ENCODE data around the gene TCOF1.

Gene TCOF1

GRCh38 chr5:150391986-150392385 is 34.5 kb downstream of the TCOF1 start:
- Histone ChIP-seq H3K79me2 (ENCODE audit: insufficient read depth, low read length) (no peaks in the 10 kb centered on the region), H2AFZ (ENCODE audit: low read length) (no peak overlapping the region), H3K27me3 (ENCODE audit: insufficient read depth, low read length) (no peaks in the 10 kb centered on the region), H3F3A (ENCODE audit: insufficient read depth, low read length) (no peaks in the 10 kb centered on the region), H3K4me2 (ENCODE audit: low read length) (no peak overlapping the region), H3K9ac (ENCODE audit: low read length) (no peak overlapping the region), H3K4me3 (ENCODE audit: low read depth, low read length, poor library complexity, severe bottlenecking) (no peak overlapping the region), H3K27ac (ENCODE audit: low read depth, low read length, poor library complexity, severe bottlenecking) (no peak overlapping the region), H3K9me3 (ENCODE audit: low read length) (no peaks in the 10 kb centered on the region), H3K4me1 (ENCODE audit: insufficient read depth, low read length, severe bottlenecking) (no peaks in the 10 kb centered on the region), H3K36me3 (ENCODE audit: insufficient read depth, low read length) (peaks cover 97% of the 10 kb centered on the region), H3K9me2 (ENCODE audit: low read depth, low read length) (no peaks in the 10 kb centered on the region), H4K20me1 (ENCODE audit: insufficient read depth, low read length) (no peaks in the 10 kb centered on the region)
- TF ChIP-seq EZH2 (IDR thresholded peaks at IDR 0.05; ENCODE audit: borderline replicate concordance, low read length) (no peak), CTCF (IDR thresholded peaks at IDR 0.05; ENCODE audit: low read length) (no peak)

- no peak overlapping the region for H2AFZ ChIP-seq (ENCODE audit: low read length)
- TF ChIP-seq CTCF (IDR thresholded peaks at IDR 0.05; ENCODE audit: low read length) = no peak
- no peak for TF ChIP-seq EZH2 (IDR thresholded peaks at IDR 0.05; ENCODE audit: borderline replicate concordance, low read length)
- H3K4me1 ChIP-seq (ENCODE audit: insufficient read depth, low read length, severe bottlenecking) = no peaks in the 10 kb centered on the region
- H3K4me3 ChIP-seq (ENCODE audit: low read depth, low read length, poor library complexity, severe bottlenecking) = no peak overlapping the region
- H3K9me2 ChIP-seq (ENCODE audit: low read depth, low read length) = no peaks in the 10 kb centered on the region
- no peaks in the 10 kb centered on the region for H4K20me1 ChIP-seq (ENCODE audit: insufficient read depth, low read length)
- no peaks in the 10 kb centered on the region for H3K27me3 ChIP-seq (ENCODE audit: insufficient read depth, low read length)
- H3K9ac ChIP-seq (ENCODE audit: low read length) = no peak overlapping the region
- H3K9me3 ChIP-seq (ENCODE audit: low read length) = no peaks in the 10 kb centered on the region
- H3F3A ChIP-seq (ENCODE audit: insufficient read depth, low read length) = no peaks in the 10 kb centered on the region
- H3K36me3 ChIP-seq (ENCODE audit: insufficient read depth, low read length) = peaks cover 95% of the 10 kb centered on the region
- no peaks in the 10 kb centered on the region for H3K79me2 ChIP-seq (ENCODE audit: insufficient read depth, low read length)
- no peak overlapping the region for H3K27ac ChIP-seq (ENCODE audit: low read depth, low read length, poor library complexity, severe bottlenecking)
- no peak overlapping the region for H3K4me2 ChIP-seq (ENCODE audit: low read length)
These were observed 35.2 kb downstream of the TCOF1 start for GRCh38 chr5:150392680-150393079.

GRCh38 chr5:150393096-150393645 is 35.7 kb downstream of the TCOF1 start:
- Histone ChIP-seq H3K4me2 (ENCODE audit: low read length) (no peak overlapping the region), H3K79me2 (ENCODE audit: insufficient read depth, low read length) (no peaks in the 10 kb centered on the region), H3K36me3 (ENCODE audit: insufficient read depth, low read length) (peaks cover 95% of the 10 kb centered on the region), H4K20me1 (ENCODE audit: insufficient read depth, low read length) (no peaks in the 10 kb centered on the region), H2AFZ (ENCODE audit: low read length) (no peak overlapping the region), H3K4me1 (ENCODE audit: insufficient read depth, low read length, severe bottlenecking) (no peaks in the 10 kb centered on the region), H3K4me3 (ENCODE audit: low read depth, low read length, poor library complexity, severe bottlenecking) (no peak overlapping the region), H3K9me2 (ENCODE audit: low read depth, low read length) (no peaks in the 10 kb centered on the region), H3K27me3 (ENCODE audit: insufficient read depth, low read length) (no peaks in the 10 kb centered on the region), H3K9ac (ENCODE audit: low read length) (no peak overlapping the region), H3K27ac (ENCODE audit: low read depth, low read length, poor library complexity, severe bottlenecking) (no peak overlapping the region), H3F3A (ENCODE audit: insufficient read depth, low read length) (no peaks in the 10 kb centered on the region), H3K9me3 (ENCODE audit: low read length) (no peaks in the 10 kb centered on the region)
- TF ChIP-seq CTCF (IDR thresholded peaks at IDR 0.05; ENCODE audit: low read length) = no peak

Measured in OCI-LY1 (cell line).